HG02588 (cell line): ENCODE data around the gene SORBS2.

ENCODE experiments used
- ATAC-seq: cut with Tn5 transposase; IDR thresholded peaks from one replicate; pipeline ENCODE4 v1.9.1; 2021; ENCODE audit warnings: mild to moderate bottlenecking, moderate library complexity; ENCODE audit not compliant: unreplicated experiment

SORBS2 gene

GRCh38 chr4:185540040-185540439, 272.0 kb downstream of the SORBS2 start:
- no peak for ATAC-seq

- no peak for ATAC-seq
Observed at GRCh38 chr4:185538806-185539205, 273.2 kb downstream of the SORBS2 start.

GRCh38 chr4:185536411-185536709, 275.6 kb downstream of the SORBS2 start:
- no peak for ATAC-seq

GRCh38 chr4:185535612-185536410, 276.2 kb downstream of the SORBS2 start:
- no peak for ATAC-seq
